H1 (cell line): ENCODE measurements around the gene HID1. TPM values are rescaled to one million over a fixed set of nuclear protein-coding genes. Genes with fewer than 3 reads are reported as not detected.

Experiments used
- CTCF ChIA-PET: fragments of 300-600 bp; sonication (Branson Sonifier 250); formaldehyde crosslinking; loops from one replicate; lab custom pipeline; 2021; ENCODE audit not compliant: partially characterized antibody; lab: Charles Lee
- POLR2A ChIA-PET: fragments of 300-600 bp; sonication (Branson Sonifier 250); formaldehyde crosslinking; loops from one replicate; lab custom pipeline; 2021; ENCODE audit warnings: inconsistent platforms; ENCODE audit not compliant: partially characterized antibody; lab: Charles Lee
- DNase-seq, 2 experiments: peaks; one replicate each; pipeline versions ENCODE4 v3.0.0 to v3.0.0-alpha.2; 2010 to 2022; ENCODE audit warnings: low spot score in 2 of 2, low read depth in 1 of 2, mixed read lengths in 1 of 2
- FAIRE-seq: peaks from 2 replicates; lab custom pipeline; 2011; peaks lifted over from hg19 to GRCh38; lab: Jason Lieb, UNC
- H2AFZ ChIP-seq: 2 replicates; pipeline ENCODE4 v1.8.1; 2012; ENCODE audit warnings: low read length, inconsistent platforms
- H2AK5ac ChIP-seq: 2 replicates; pipeline ENCODE4 v1.6.1; 2013; ENCODE audit warnings: low read depth, low read length
- H2BK120ac ChIP-seq: replicated peaks from 2 replicates; pipeline ENCODE3; 2013; ENCODE audit warnings: low read depth, low read length, inconsistent platforms
- H2BK12ac ChIP-seq: 2 replicates; pipeline ENCODE4 v1.6.1; 2013; ENCODE audit warnings: low read depth, low read length
- H2BK15ac ChIP-seq: 2 replicates; pipeline ENCODE4 v1.6.1; 2013; ENCODE audit warnings: low read length
- H2BK20ac ChIP-seq: 2 replicates; pipeline ENCODE4 v1.6.1; 2013; ENCODE audit warnings: low read length
- H2BK5ac ChIP-seq: 2 replicates; pipeline ENCODE4 v1.6.1; 2013; ENCODE audit warnings: low read depth, low read length
- H3K14ac ChIP-seq: 2 replicates; pipeline ENCODE4 v1.6.1; 2013; ENCODE audit warnings: inconsistent platforms; ENCODE audit not compliant: insufficient read length
- H3K18ac ChIP-seq: 2 replicates; pipeline ENCODE4 v1.6.1; 2013; ENCODE audit warnings: low read length; ENCODE audit errors: extremely low read depth
- H3K23ac ChIP-seq: 2 replicates; pipeline ENCODE4 v1.6.1; 2013; ENCODE audit warnings: inconsistent platforms; ENCODE audit not compliant: insufficient read length
- H3K23me2 ChIP-seq: 2 replicates; pipeline ENCODE4 v1.6.1; 2013; ENCODE audit warnings: low read depth, low read length
- H3K27ac ChIP-seq: 2 replicates; pipeline ENCODE4 v1.6.1; 2011; ENCODE audit warnings: low read depth, low read length, inconsistent platforms
- H3K27me3 ChIP-seq, 4 experiments: replicated peaks in 1 of 4; 1 replicate in 1 of 4; 2 replicates in 3 of 4; pipeline versions ENCODE4 v1.6.1 to v1.8.1; 2011 to 2013; ENCODE audit warnings: low read length in 3 of 4, mild to moderate bottlenecking in 3 of 4, inconsistent platforms in 2 of 4, mixed read lengths in 2 of 4, moderate library complexity in 1 of 4; ENCODE audit not compliant: control insufficient read depth in 3 of 4, insufficient read depth in 3 of 4; ENCODE audit errors: extremely low read depth in 1 of 4
- H3K36me3 ChIP-seq, 4 experiments: 2 replicates each; pipeline versions ENCODE4 v1.6.1 to v1.8.1; 2011 to 2013; ENCODE audit warnings: mild to moderate bottlenecking in 4 of 4, low read length in 3 of 4, moderate library complexity in 2 of 4, control low read depth in 1 of 4, inconsistent platforms in 1 of 4; ENCODE audit not compliant: insufficient read depth in 4 of 4, control insufficient read depth in 2 of 4
- H3K4ac ChIP-seq: replicated peaks from 2 replicates; pipeline ENCODE3; 2013; ENCODE audit warnings: low read length, low read depth, mixed read lengths, inconsistent platforms; ENCODE audit not compliant: insufficient read length
- H3K4me1 ChIP-seq, 4 experiments: replicated peaks in 1 of 4; 1 replicate in 1 of 4; 2 replicates in 3 of 4; pipeline versions ENCODE4 v1.6.1 to v1.8.1; 2011 to 2013; ENCODE audit warnings: low read length in 3 of 4, inconsistent platforms in 2 of 4, mixed read lengths in 1 of 4; ENCODE audit not compliant: insufficient read depth in 4 of 4, control insufficient read depth in 3 of 4
- H3K4me2 ChIP-seq, 2 experiments: 2 replicates each; pipeline versions ENCODE4 v1.6.1 to v1.8.1; 2011 to 2013; ENCODE audit warnings: low read depth in 2 of 2, low read length in 2 of 2, control low read depth in 1 of 2, inconsistent platforms in 1 of 2, mild to moderate bottlenecking in 1 of 2; ENCODE audit not compliant: insufficient read depth in 1 of 2
- H3K4me3 ChIP-seq, 4 experiments: fragments of 200-600, 300-600 bp in 1 of 4; sonication (generic), shearing (Covaris generic), sonication (Bioruptor Twin) in 1 of 4; 2 replicates each; pipeline versions ENCODE4 v1.5.1 to v1.8.1; 2011 to 2016; ENCODE audit warnings: low read length in 4 of 4, low read depth in 3 of 4, control low read depth in 2 of 4, inconsistent platforms in 2 of 4, mild to moderate bottlenecking in 2 of 4, mixed read lengths in 1 of 4, moderate library complexity in 1 of 4; ENCODE audit not compliant: insufficient read depth in 2 of 4; ENCODE audit errors: extremely low read depth in 1 of 4
- H3K56ac ChIP-seq: replicated peaks from 2 replicates; pipeline ENCODE3; 2013; ENCODE audit warnings: low read depth, mild to moderate bottlenecking, mixed read lengths, low read length, inconsistent platforms; ENCODE audit not compliant: insufficient read length
- H3K79me1 ChIP-seq: 2 replicates; pipeline ENCODE4 v1.6.1; 2013; ENCODE audit warnings: low read depth, low read length, control low read depth
- H3K79me2 ChIP-seq, 2 experiments: 2 replicates each; pipeline versions ENCODE4 v1.6.1 to v1.8.1; 2012 to 2013; ENCODE audit warnings: low read length in 2 of 2, mild to moderate bottlenecking in 2 of 2, inconsistent platforms in 1 of 2; ENCODE audit not compliant: insufficient read depth in 2 of 2, control insufficient read depth in 1 of 2
- H3K9ac ChIP-seq, 4 experiments: replicated peaks in 1 of 4; 1 replicate in 1 of 4; 2 replicates in 3 of 4; pipeline versions ENCODE4 v1.6.1 to v1.8.1; 2011 to 2013; ENCODE audit warnings: low read depth in 3 of 4, low read length in 3 of 4, control low read depth in 2 of 4, mild to moderate bottlenecking in 2 of 4, moderate library complexity in 2 of 4, inconsistent platforms in 1 of 4; ENCODE audit errors: extremely low read depth in 1 of 4
- H3K9me3 ChIP-seq, 2 experiments: 2 replicates each; pipeline versions ENCODE4 v1.6.1 to v1.8.1; 2012 to 2013; ENCODE audit warnings: mild to moderate bottlenecking in 2 of 2, moderate library complexity in 2 of 2, control low read depth in 1 of 2, inconsistent platforms in 1 of 2, low read depth in 1 of 2, low read length in 1 of 2, mixed read lengths in 1 of 2; ENCODE audit not compliant: insufficient read depth in 2 of 2
- H4K20me1 ChIP-seq, 2 experiments: replicated peaks in 1 of 2; 2 replicates each; pipeline versions ENCODE3 to v1.8.1; 2011 to 2013; ENCODE audit warnings: inconsistent platforms in 2 of 2, low read length in 2 of 2, mild to moderate bottlenecking in 1 of 2; ENCODE audit not compliant: insufficient read depth in 2 of 2, control insufficient read depth in 1 of 2
- H4K5ac ChIP-seq: 2 replicates; pipeline ENCODE4 v1.6.1; 2013; ENCODE audit warnings: low read length, low read depth, mixed read lengths, inconsistent platforms; ENCODE audit not compliant: insufficient read length
- H4K8ac ChIP-seq: 2 replicates; pipeline ENCODE4 v1.8.0; 2013; ENCODE audit warnings: mild to moderate bottlenecking, moderate library complexity, low read length, inconsistent platforms; ENCODE audit not compliant: insufficient read depth; ENCODE audit errors: extremely low read depth
- H4K91ac ChIP-seq: replicated peaks from 2 replicates; pipeline ENCODE3; 2013; ENCODE audit warnings: low read length, mixed read lengths, inconsistent platforms; ENCODE audit not compliant: insufficient read length
- CEBPB ChIP-seq: IDR thresholded peaks from 2 replicates; pipeline ENCODE4 v1.6.1; 2012; ENCODE audit warnings: low read depth, low read length
- EP300 ChIP-seq, 2 experiments: IDR thresholded peaks; 1 replicate in 1 of 2; 2 replicates in 1 of 2; pipeline ENCODE4 v1.6.1; 2011 to 2012; ENCODE audit warnings: low read depth in 2 of 2, low read length in 2 of 2, mild to moderate bottlenecking in 2 of 2, borderline replicate concordance in 1 of 2, inconsistent platforms in 1 of 2, moderate library complexity in 1 of 2
- HDAC2 ChIP-seq, 2 experiments: fragments of 300-600 bp in 1 of 2; sonication (generic) in 1 of 2; IDR thresholded peaks; 2 replicates each; pipeline ENCODE4 v1.6.1; 2011 to 2012; ENCODE audit warnings: low read depth in 2 of 2, low read length in 2 of 2, mild to moderate bottlenecking in 2 of 2, moderate library complexity in 2 of 2, borderline replicate concordance in 1 of 2, inconsistent platforms in 1 of 2
- MAX ChIP-seq: IDR thresholded peaks from 2 replicates; pipeline ENCODE4 v1.6.1; 2012; ENCODE audit warnings: inconsistent platforms
- NRF1 ChIP-seq: IDR thresholded peaks from 2 replicates; pipeline ENCODE4 v1.6.1; 2011; ENCODE audit warnings: mild to moderate bottlenecking, low read depth, low read length, improper control_type of control experiment
- RNF2 ChIP-seq: fragments of 200-900, 300-1000 bp; sonication (generic); IDR thresholded peaks from 2 replicates; pipeline ENCODE4 v1.7.1; 2016; ENCODE audit warnings: borderline replicate concordance, low read depth, mild to moderate bottlenecking, antibody characterized with exemption, low read length; ENCODE audit not compliant: poor library complexity, severe bottlenecking; ENCODE audit errors: missing control alignments
- SIRT6 ChIP-seq: IDR thresholded peaks from one replicate; pipeline ENCODE4 v1.7.1; 2012; ENCODE audit warnings: low read length, inconsistent platforms
- SP2 ChIP-seq: IDR thresholded peaks from 2 replicates; pipeline ENCODE4 v1.6.1; 2012; ENCODE audit warnings: mild to moderate bottlenecking, low read length, inconsistent platforms
- USF2 ChIP-seq: IDR thresholded peaks from 2 replicates; pipeline ENCODE4 v1.6.1; 2011; ENCODE audit warnings: low read length, improper control_type of control experiment
- WGBS, 2 experiments: shearing (Covaris generic) in 1 of 2; methylation state at CpG; one replicate each; pipeline versions ENCODE4 v1.1.6 to v1.1.7; 2013 to 2015; ENCODE audit warnings: low lambda C conversion rate in 2 of 2, mixed read lengths in 2 of 2, inconsistent platforms in 1 of 2, low coverage in 1 of 2, missing lambda C conversion rate in 1 of 2; ENCODE audit not compliant: insufficient replicate concordance in 2 of 2, insufficient coverage in 1 of 2, insufficient read length in 1 of 2; ENCODE audit errors: extremely low coverage in 1 of 2, missing lambda C conversion rate in 1 of 2; 5-methylcytosine and 5-hydroxymethylcytosine counted together
- polyA plus RNA-seq, 7 experiments: library from polyadenylated mRNA; depleted of rRNA in 3 of 7; stranded (reverse) in 5 of 7; unstranded in 2 of 7; fragments of >200 nt in 5 of 7; fragments of 200-250 nt in 2 of 7; gene quantifications; 1 replicate in 5 of 7; 2 replicates in 1 of 7; 4 replicates in 1 of 7; pipeline versions ENCODE4 v1.2.1 to v1.2.3, GENCODE V29; 2011 to 2013; ENCODE audit warnings: missing spikeins in 2 of 7, mixed read lengths in 2 of 7
- total RNA-seq: library from RNA; stranded (reverse); fragmentation: NEBNext Ultra II Directional; extraction: Animal tissue kit (Norgen Biotek cat#: 25700); gene quantifications from 2 replicates; pipeline ENCODE4 v1.2.1, GENCODE V29; 2021

HID1 gene
- total and polyA plus RNA-seq, 2 of the 8 experiments (the other 6 are each of a cell fraction or from before 2014, with no cell fraction given), result 15.1 to 25.9 TPM

- H4K20me1 ChIP-seq, result peaks cover 4 to 12% of the 10 kb centered on the region in 2 experiments
- POLR2A ChIA-PET, result interaction anchor here (1.0 to 7.8 kb wide), 4 partner anchors 9 to 19 kb away, joined by 5 to 87 read pairs (median 8); partner anchors contain the start of gene MRPL58
- no peak overlapping the region for H3K56ac ChIP-seq
- no peak for TF ChIP-seq USF2
- no peak for TF ChIP-seq SP2
- no peak for TF ChIP-seq HDAC2 (IDR thresholded peaks at IDR 0.05; ENCODE audit: borderline replicate concordance in 1 of 2, low read depth in 2 of 2, low read length in 2 of 2)
- TF ChIP-seq MAX, result no peak
- TF ChIP-seq RNF2, result no peak
- no peak for TF ChIP-seq NRF1
- TF ChIP-seq SIRT6, result no peak
- no peak for TF ChIP-seq CEBPB
- TF ChIP-seq EP300 (IDR thresholded peaks at IDR 0.05; ENCODE audit: borderline replicate concordance in 1 of 2, low read depth in 2 of 2, low read length in 2 of 2), result no peak
Measured at GRCh38 chr17:74992223-74992622, 19.7 kb upstream of the HID1 start.

More at GRCh38 chr17:74992223-74992622, 19.7 kb upstream of the HID1 start:
- Histone ChIP-seq H2BK5ac (no peak overlapping the region), H3K9me3 (no peaks in the 10 kb centered on the region), H3K23ac (no peak overlapping the region), H3K27ac (no peak overlapping the region), H2BK15ac (no peak overlapping the region), H3K4me1 (peaks cover 0 to 5% (median 4%) of the 10 kb centered on the region in 4 experiments; a peak in 6 of 7 replicates), H3K79me2 (peaks cover 0 to 20% of the 10 kb centered on the region in 2 experiments; a peak in 1 of 4 replicates), H2AFZ (no peak overlapping the region), H3K4me3 (no peak overlapping the region), H2BK20ac (no peak overlapping the region), H3K18ac (no peak overlapping the region), H2AK5ac (no peak overlapping the region), H4K5ac (no peak overlapping the region), H4K8ac (no peak overlapping the region), H3K4me2 (no peak overlapping the region), H2BK120ac (no peak overlapping the region), H4K91ac (no peak overlapping the region), H3K4ac (no peak overlapping the region), H3K23me2 (peaks cover 6% of the 10 kb centered on the region; the same call in 1 of the 2 replicates), H3K14ac (no peak overlapping the region), H3K79me1 (no peaks in the 10 kb centered on the region), H3K36me3 (peaks cover 0 to 2% (median 0%) of the 10 kb centered on the region in 4 experiments; a peak in 1 of 8 replicates), H3K9ac (no peak overlapping the region), H3K27me3 (no peaks in the 10 kb centered on the region), H2BK12ac (no peak overlapping the region)
- CTCF ChIA-PET, result interaction anchor here (0.7 to 5.7 kb wide), 7 partner anchors 12 to 1414 kb away, joined by 3 to 74 read pairs (median 4); partner anchors contain the start of gene MRPL58
- FAIRE-seq (no peak), DNase-seq (no peak)
- 86% methylated on average over 2 of the region's 2 CpGs; no CpG with 5 or more reads in 1 of the 2 experiments for WGBS, 2 experiments
